Measurements from ENCODE around the gene HOXC10.

DNA sequence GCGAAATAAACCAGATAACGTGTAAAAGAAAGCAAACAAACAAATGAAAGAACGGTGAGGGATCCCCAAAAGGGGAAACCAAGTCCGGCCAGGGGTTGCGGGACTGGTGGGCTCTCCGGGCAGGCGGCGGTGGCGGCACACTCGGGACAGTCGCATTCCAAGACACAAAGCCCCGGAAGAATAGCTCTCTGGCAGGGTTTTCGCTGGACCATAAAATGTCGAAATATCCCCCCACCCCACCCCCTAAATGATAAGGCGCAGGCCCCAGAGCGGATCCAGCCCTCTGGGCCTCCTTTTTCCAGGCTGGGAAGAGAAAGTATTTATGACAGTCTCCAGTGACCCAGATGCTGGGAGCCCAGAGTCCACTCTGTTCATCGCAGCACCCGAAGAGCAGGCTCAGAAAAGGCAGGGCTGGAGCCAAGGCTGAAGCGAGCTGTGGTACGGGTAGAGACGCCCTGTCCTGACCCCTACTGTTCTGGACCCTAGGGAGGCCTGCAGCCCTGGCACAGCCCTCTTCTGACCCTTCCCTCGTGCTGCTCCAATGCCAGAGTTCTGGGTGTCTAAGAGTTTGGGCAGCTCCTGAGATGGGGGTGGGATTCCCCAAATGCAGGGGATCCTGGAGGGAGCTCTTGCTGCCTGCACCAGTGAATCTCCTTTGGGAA is 21.7 kb downstream of the HOXC10 start:
- no peak for TF ChIP-seq POLR2A (IDR thresholded peaks at IDR 0.05)
- TF ChIP-seq, protein P1, sequence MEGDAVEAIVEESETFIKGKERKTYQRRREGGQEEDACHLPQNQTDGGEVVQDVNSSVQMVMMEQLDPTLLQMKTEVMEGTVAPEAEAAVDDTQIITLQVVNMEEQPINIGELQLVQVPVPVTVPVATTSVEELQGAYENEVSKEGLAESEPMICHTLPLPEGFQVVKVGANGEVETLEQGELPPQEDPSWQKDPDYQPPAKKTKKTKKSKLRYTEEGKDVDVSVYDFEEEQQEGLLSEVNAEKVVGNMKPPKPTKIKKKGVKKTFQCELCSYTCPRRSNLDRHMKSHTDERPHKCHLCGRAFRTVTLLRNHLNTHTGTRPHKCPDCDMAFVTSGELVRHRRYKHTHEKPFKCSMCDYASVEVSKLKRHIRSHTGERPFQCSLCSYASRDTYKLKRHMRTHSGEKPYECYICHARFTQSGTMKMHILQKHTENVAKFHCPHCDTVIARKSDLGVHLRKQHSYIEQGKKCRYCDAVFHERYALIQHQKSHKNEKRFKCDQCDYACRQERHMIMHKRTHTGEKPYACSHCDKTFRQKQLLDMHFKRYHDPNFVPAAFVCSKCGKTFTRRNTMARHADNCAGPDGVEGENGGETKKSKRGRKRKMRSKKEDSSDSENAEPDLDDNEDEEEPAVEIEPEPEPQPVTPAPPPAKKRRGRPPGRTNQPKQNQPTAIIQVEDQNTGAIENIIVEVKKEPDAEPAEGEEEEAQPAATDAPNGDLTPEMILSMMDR (IDR thresholded peaks at IDR 0.05) = no peak
